GM19025 (cell line): ENCODE data around the gene ARHGAP21.
A peak's percentile ranks its signal among the peaks of the same experiment; 100 is the strongest.
"Not testable (repeated sequence)": the region's sequence is repeated elsewhere in the genome, so short reads cannot be mapped to it uniquely, and the experiment has no call there.

ENCODE experiments used
- ATAC-seq: cut with Tn5 transposase; IDR thresholded peaks from one replicate; pipeline ENCODE4 v1.9.1; 2021; ENCODE audit warnings: mild to moderate bottlenecking, low read depth, moderate library complexity; ENCODE audit not compliant: unreplicated experiment

The ARHGAP21 gene

DNA sequence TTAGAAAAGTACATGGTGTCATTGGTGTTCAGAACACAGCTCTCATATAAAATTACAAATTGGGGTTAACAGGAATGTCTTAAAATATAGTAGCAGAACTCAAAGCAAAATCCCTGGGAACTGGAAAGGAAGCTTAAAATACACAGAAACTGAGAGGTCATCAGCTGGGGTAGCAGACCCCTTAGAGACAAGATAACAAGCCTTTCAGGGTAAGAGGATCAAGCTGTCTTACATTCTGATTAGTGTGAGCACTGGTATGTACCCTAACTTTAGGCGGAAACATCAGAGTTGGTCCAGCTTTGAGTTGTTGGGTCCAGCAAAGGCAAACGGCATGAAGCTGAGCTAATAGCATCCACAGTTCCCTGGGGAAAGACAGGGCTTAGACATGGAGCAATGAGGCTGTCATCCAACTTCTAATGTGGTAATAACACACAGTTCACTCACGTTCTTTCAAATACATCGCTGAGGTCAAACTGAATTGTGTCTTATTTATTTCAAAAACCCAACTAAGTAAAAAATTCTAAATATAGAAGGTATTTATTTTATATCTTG lies 32.6 kb downstream of the ARHGAP21 start:
- ATAC-seq: no peak

DNA sequence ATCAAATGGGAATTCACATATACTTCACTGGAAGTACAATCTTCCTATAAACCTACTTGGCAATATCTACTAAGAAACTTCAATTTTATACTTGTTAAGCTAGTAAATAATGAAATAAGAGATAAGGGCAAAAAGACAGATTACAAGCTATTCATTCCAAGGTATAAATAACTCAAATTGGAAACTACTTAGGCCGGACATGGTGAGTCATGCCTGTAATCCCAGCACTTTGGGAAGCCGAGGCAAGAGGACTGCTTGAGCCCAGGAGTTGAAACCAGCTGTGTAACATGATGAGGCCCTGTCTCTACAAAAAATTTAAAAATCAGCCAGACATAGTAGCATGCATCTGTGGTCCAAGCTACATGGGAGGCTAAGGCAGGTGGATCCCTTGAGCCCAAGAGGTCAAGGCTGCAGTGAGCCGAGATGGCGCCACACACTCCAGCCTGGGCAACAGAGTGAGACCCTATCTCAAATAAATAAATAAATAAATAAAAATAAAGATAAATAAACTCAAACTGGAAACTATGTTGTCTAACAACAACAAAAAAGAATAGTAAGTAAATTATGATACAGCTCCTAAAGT lies 37.6 kb downstream of the ARHGAP21 start:
- ATAC-seq: no peak

DNA sequence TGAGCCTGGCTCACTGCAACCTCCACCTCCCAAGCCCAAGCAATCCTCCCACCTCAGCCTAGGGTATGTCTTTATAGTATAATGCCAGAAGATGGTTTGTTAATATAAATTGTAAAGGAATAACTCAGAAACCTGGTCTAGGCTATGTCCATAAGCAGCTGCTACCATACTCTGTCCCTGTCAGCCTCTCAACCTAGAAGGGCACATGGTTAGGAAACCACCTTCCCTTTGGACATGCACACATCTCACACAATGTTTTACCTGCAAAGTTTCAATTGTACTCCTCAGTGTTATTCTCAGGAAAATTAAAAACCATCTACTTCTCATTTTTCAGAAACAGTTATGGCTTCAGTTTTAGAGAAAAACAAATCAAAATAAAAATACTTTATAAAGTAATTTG lies 40.1 kb downstream of the ARHGAP21 start:
- ATAC-seq: no peak

DNA sequence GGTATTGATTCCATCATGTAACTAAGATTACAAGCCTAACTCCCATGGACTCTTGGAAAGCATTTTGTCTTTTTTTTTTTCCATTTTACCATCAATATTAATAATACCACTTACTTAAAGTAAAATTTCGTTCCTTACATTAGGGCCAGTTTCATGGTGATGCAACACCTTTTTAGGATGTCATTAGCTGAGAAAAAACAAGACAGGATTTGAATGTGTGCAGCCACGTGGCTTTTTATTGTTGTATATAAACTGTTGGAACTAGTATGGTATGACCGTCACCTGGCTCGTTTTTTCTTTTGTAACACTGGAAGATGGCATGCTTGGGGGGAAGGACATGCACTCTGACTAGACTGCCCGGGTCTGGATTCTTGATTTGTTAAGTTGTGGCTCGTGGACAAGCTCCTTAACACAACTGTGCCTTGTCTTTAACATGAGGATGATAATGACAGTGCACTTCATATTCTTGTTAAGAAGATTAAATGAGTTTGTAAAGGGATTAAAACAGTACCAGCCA lies 42.1 kb downstream of the ARHGAP21 start:
- no peak for ATAC-seq

DNA sequence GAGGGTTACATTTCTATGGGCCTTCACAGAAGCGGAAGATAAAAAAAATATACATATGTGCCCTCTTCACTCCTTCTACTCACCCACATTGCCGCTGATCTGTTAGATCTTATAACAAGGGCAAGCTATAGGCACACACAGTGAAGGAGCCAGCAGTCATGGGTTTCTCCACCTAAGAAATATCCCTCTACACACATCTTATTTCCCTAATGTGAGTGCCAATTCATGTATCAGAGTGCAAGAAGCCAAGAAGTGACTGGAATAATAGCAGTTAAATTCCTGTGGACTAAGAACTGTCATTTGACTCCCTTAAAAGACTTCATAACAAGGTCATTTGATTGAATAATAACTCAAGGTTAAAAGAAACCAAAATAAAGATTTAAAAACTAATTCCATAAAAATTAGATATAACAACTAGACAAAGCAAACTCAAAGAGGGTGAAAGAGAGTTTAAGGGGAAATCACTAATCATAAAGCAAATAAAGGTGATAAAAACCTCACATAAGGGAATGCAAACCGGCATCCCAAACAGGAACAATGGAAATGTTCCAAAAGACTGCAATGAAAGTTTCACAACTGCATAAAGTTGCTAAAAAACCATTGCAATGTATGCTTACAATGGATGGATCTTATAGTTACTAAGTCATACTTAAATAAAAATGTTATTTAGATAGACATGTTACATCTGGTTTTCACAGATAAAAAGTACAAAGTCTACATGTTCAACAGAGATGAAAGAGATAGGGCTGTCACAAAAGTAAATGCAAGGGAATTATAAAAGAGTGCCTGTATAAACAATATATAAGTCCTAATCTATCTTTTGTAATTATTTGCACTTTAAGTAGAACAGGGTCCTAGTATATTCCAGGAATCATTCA lies 42.8 kb downstream of the ARHGAP21 start:
- no peak for ATAC-seq

DNA sequence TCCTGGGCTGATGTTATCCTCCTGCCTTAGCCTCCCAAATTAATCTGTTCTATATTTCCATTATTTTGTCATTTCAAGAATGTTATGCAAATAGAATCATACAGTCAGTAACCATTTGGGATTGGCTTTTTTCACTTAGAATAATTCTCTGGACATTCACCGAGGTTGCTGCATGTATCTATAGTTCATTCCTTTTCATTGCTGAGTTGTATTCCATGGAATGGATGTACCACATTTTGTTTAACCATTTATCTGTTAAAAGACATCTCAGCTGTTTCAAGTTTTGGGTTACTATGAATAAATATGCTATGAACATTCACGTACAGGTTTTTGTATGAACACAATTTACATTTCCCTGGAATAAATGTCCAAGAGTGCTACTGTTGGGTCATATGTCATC lies 44.9 kb downstream of the ARHGAP21 start:
- no peak for ATAC-seq

DNA sequence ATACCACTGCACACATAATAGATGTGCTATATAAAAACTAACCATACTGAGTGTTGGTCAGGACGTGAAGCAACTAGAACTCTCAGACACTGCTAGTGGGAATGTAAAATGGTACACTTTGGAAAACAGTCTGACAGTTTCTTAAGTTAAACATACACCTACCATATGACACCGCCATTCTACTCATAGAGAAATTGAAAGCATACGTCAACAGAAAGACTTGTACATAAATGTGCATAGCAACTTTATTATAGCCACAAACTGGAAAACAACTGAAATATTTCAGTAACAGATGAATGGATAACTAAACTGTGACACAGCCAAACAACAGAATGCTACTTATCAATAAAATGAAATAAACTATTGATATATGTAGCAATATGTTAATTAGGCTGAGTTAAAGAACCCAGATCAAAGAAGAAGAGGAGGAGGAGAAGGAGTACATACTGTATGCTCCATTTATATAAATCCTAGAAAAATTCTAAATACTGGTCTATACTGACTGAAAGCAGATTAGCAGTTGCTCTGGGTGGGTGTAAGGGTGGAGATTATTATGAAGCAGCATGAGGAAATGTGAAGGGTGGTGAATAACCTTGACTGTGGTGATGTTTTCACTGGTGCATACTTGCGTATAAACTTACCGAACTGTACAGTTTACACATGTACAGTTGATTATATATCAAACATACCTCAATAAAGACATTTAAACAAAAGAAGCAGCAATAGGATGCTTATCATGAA lies 48.6 kb downstream of the ARHGAP21 start:
- ATAC-seq: peak; percentile 78

DNA sequence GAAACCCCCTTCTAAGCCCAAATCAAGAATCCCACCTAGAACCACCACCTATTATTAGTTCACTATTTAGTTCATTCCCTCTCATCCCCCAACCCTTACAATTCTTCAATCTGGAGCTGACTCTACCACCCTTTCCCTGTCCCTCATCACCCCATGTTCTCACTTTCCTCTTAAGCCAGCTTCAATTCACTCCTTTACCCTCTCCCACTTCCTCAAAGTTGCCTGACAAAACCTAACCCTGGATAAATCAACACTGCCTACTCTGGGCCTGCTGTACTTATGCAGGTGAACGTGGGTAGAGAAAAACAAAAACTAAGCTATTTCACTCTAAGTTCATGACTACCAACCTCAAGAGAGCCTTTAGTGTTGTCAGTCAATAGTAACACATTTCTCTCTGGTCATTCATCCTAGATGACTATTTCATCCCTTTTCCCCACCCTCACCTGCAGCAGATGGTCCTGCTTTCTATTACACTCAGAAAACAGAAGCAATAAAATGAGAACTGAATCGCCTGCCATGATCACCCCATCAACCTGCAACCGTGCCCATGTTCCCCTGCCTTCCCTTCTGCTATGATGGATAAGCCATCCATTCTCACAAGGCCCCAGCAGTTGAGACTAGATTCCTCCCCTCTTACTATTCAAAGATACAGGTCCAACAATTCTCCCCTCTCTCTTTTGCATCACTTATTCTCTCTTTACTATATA lies 52.6 kb downstream of the ARHGAP21 start:
- no peak for ATAC-seq

DNA sequence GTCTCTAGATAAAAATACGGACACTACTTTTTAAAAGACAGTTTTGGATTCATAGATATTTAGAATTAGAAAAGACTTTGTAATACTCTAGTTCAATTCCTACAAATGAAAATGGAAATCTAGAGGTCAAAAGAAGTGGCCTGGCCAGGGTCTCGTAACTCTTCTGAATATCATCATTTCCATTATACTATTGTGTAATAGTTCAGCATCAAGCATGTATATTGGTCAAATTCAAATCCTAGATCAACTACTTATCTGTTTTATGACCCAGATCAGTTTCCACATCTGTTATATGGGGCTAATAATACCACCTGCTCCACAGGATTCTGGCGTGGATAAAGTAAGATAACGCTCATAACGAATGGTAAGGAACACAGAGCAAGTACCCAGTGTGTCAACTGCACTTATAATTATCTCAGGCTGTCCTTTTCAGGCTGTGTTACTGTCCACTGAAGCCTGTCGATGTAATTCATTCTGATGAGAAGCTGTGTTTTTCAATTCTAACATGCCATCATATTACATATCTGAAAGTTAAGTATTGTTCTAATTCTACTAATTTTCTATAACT lies 54.3 kb downstream of the ARHGAP21 start:
- ATAC-seq: no peak

DNA sequence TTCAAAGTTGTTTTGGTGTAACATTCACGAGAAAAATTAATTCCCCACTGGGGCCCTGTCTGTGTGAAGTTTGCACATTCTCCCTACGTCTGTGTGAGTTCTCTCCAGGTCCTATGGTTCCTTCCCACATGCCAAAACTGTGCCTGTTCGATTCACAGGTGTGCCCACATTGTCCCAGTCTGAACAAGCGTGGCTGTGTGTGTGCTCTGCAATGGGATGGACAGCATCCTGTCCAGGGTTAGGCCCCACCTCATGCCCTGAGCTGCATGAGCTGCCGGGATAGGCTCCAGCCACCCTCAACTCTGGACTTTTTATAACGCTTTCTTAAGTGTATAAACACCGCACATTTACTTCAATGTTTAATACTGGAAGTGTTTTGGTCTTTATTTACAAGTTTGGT lies 55.4 kb downstream of the ARHGAP21 start:
- ATAC-seq: no peak

DNA sequence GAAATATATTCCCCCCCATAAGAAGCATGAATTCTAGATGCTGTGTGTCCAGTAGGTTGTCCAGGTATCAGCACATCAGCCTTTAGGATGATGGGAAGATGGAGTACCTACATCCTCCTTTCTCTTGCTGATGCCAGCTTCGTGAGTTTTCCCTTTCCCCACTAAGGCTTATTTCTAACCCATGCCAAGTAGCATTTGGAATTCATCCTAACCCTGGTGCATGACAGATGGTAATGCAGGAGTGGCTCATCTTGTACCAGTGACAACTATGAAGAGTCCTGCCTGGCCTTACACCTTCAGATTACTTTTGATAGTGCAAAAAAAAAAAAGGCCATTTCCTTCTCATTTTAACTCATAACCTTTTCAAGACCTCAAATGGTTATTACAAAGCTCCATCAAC lies 58.7 kb downstream of the ARHGAP21 start:
- ATAC-seq: no peak

DNA sequence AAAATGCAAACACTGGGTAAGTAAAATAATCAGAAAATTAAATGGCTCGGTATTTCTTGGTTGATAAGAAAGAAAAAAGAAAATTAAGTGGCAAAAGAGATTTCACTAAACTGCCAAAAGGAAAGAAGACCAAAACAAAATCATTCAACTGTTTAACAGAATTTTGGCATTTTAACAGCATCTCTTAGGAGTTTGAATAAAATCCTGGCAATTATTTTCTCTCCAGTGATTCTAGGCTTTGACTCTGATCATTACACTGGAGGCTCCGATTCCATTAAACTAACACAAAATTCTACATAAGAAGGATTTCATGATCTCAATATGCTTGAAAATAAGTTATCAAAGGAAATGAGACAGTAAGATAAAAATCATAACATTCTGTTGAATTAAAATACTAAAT lies 62.3 kb downstream of the ARHGAP21 start:
- ATAC-seq: no peak

DNA sequence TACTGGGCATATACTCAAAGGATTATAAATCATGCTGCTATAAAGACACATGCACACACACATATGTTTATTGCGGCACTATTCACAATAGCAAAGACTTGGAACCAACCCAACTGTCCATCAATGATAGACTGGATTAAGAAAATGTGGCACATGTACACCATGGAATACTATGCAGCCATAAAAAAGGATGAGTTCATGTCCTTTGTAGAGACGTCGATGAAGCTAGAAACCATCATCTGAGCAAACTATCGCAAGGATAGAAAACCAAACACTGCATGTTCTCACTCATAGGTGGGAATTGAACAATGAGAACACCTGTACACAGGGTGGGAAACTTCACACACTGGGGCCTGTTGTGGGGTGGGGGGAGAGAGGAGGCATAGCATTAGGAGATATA lies 65.4 kb downstream of the ARHGAP21 start:
- ATAC-seq: not testable (repeated sequence)

DNA sequence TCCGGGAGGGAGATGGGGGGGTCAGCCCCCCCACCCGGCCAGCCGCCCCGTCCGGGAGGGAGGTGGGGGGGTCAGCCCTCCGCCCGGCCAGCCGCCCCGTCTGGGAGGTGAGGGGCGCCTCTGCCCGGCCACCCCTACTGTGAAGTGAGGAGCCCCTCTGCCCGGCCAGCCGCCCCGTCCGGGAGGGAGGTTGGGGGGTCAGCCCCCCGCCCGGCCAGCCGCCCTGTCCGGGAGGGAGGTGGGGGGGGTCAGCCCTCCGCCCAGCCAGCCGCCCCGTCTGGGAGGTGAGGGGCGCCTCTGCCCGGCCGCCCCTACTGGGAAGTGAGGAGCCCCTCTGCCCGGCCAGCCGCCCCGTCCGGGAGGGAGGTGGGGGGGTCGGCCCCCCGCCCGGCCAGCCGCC lies 67.4 kb downstream of the ARHGAP21 start:
- not testable (repeated sequence) for ATAC-seq

DNA sequence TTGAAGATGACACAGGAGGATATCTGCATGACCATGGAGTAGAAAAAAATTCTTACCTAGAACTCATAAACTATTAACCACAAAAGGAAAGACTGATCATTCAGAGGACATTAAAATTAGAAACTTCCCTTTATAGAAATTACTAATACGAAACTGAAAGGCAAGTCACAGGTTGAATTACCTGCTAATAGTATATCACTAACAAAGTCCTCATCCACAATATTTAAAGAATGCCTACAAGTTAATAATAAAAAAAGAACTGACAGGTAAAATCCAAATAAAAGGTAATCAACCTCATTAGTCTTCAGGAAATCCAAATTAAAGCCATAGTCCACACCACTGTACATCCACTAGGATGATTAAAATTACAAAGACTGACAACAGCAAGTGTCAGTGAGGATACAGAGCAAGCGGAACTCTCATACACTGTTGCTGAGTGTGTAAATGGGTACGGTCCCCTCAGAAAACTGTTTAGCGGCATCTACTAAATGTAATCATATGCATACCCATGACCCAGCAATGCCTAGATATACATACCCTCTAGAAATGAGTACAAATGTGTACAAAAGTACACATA lies 71.2 kb downstream of the ARHGAP21 start:
- ATAC-seq: peak; percentile 81

DNA sequence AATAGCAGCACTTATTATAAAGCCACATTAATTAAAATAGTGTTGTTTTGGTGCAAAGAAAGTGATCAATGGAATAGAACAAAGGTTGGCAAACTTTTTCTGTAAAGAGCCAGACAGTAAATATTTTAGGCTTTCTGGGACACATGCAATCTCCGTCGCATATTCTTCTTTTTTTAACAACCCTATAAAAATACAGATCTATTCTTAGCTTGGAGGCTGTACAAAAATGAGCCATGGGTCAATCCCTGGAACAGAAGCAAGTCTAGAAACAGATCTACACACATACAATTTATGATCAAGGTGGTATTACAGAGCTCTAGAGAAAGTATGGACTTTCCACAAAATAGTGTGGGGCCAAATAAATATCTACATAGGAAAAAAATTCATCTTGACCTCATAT lies 71.8 kb downstream of the ARHGAP21 start:
- ATAC-seq: peak; percentile 7

DNA sequence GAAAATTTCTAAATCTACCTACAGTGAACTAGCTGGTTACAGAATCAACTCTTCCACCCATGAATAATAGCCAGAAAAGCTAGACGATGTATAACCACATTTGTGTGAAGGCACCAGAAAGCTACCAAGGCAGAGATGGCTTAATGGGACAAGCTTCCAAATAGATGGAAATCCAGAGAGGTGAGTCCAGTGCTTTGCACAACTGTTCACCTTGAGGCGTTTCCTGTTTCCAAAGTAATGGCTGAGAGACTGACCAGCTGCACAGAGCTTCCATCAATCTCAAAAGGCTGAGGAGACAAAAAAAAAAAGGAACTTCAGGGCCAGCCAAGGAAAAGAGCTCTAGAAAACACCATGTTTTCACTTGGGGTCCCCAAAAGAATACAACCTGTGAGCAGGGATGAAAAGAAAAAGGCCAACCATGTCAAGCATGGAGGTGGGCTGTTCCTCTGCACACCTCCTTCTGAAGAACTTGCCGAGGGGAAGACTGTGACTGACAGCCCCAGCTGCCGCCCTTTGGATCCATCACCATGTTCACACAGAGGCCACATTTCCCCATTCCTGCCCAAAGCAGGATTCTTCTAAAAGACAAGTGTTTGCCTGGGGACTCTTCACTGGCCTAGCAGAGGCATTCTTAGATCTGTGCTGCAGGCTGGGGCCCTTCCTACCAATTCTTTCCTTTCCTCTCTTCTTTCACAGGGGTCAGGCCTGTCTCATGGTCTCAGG lies 72.9 kb downstream of the ARHGAP21 start:
- ATAC-seq: no peak

DNA sequence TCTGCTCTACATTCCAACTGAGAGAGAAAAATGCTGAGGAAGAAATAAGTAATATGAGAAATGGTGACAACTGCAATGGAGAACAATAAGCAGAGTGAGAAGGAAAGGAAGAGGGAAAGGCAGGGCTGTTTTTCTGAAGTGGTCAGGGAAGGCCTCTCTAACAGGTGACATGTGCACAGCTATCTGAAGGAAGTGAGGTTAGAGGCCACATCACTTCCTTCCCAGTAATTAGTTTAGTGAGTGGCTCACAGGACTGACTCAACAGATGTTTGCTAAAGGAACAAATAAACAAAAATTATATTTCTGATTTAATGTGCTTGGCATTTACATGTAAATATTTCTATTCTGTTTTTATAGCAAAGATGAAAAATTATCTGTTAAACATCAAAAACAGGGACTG lies 77.9 kb downstream of the ARHGAP21 start:
- no peak for ATAC-seq

DNA sequence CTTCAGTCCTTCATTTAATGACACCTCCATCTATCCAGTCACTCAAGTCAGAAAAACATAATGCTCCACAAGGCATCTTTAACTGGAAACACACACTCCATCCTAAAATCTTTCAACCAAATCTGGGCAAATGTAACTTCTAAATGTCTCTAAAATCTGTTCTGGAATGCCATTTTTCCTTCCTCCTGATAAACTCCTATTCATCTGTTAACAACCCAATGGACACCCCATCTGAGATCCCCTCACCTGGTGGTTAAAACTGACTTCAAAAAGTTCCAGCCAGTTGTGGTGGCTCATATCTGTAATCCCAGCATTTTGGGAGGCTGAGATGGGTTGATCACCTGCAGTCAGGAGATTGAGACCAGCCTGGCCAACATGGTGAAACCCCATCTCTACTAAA lies 78.7 kb downstream of the ARHGAP21 start:
- no peak for ATAC-seq
